SK-N-SH treated with all-trans-retinoic acid at 6 μM for 48 hours (cell line): ENCODE measurements around the gene GNPAT.

ENCODE experiments used
- ATAC-seq: fragments of 200-7000 bp; cut with Tn5 transposase; 3 replicates; pipeline ENCODE4 v1.9.1; 2020; ENCODE audit warnings: mild to moderate bottlenecking, moderate library complexity
- ARNTL ChIP-seq: fragments of 450-650 bp; formaldehyde crosslinking; IDR thresholded peaks from 2 replicates; pipeline ENCODE4 v1.5.0; 2020; ENCODE audit warnings: low read depth, mild to moderate bottlenecking, moderate library complexity, borderline replicate concordance
- BACH2 ChIP-seq: fragments of 250-450 bp; sonication (Bioruptor Pico); IDR thresholded peaks from 2 replicates; pipeline ENCODE4 v1.9.0; 2021; ENCODE audit warnings: mild to moderate bottlenecking, borderline replicate concordance
- CREB5 ChIP-seq: fragments of 250-450 bp; sonication (Bioruptor Pico); IDR thresholded peaks from 2 replicates; pipeline ENCODE4 v1.5.1; 2020; ENCODE audit warnings: low read depth, mild to moderate bottlenecking, moderate library complexity
- CSDC2 ChIP-seq: fragments of 250-450 bp; sonication (Bioruptor Pico); IDR thresholded peaks from 2 replicates; pipeline ENCODE4 v1.5.0; 2020; ENCODE audit warnings: mild to moderate bottlenecking, moderate library complexity
- CSRNP3 ChIP-seq: fragments of 250-450 bp; sonication (Bioruptor Pico); IDR thresholded peaks from 2 replicates; pipeline ENCODE4 v1.5.1; 2021; ENCODE audit warnings: mild to moderate bottlenecking, moderate library complexity
- ESRRG ChIP-seq: fragments of 250-450 bp; sonication (Bioruptor Pico); IDR thresholded peaks from 2 replicates; pipeline ENCODE4 v1.6.1; 2021; ENCODE audit warnings: mild to moderate bottlenecking
- GLIS3 ChIP-seq: fragments of 250-450 bp; sonication (Bioruptor Pico); IDR thresholded peaks from 2 replicates; pipeline ENCODE4 v1.5.0; 2020; ENCODE audit warnings: mild to moderate bottlenecking, moderate library complexity
- ISL1 ChIP-seq: fragments of 250-450 bp; sonication (Bioruptor Pico); IDR thresholded peaks from 2 replicates; pipeline ENCODE4 v2.1.2; 2022; ENCODE audit warnings: mild to moderate bottlenecking, moderate library complexity
- OSR1 ChIP-seq: fragments of 250-450 bp; sonication (Bioruptor Pico); IDR thresholded peaks from 2 replicates; pipeline ENCODE4 v1.8.0; 2022; ENCODE audit warnings: moderate library complexity, mild to moderate bottlenecking, inconsistent platforms
- PATZ1 ChIP-seq: fragments of 250-450 bp; sonication (Bioruptor Pico); IDR thresholded peaks from 2 replicates; pipeline ENCODE4 v1.8.0; 2020; ENCODE audit warnings: mild to moderate bottlenecking, moderate library complexity, borderline replicate concordance
- POU6F1 ChIP-seq: fragments of 250-450 bp; sonication (Bioruptor Pico); IDR thresholded peaks from 2 replicates; pipeline ENCODE4 v1.8.0; 2021; ENCODE audit warnings: low read depth, mild to moderate bottlenecking, moderate library complexity, borderline replicate concordance
- PPARA ChIP-seq: fragments of 250-450 bp; sonication (Bioruptor Pico); IDR thresholded peaks from 2 replicates; pipeline ENCODE4 v1.5.0; 2020; ENCODE audit warnings: mild to moderate bottlenecking, borderline replicate concordance
- RARB ChIP-seq: fragments of 250-450 bp; sonication (Bioruptor Pico); IDR thresholded peaks from 2 replicates; pipeline ENCODE4 v1.8.0; 2021; ENCODE audit warnings: mild to moderate bottlenecking, moderate library complexity
- SNAI2 ChIP-seq: fragments of 250-450 bp; sonication (Bioruptor Pico); IDR thresholded peaks from 2 replicates; pipeline ENCODE4 v1.5.0; 2020; ENCODE audit warnings: mild to moderate bottlenecking, moderate library complexity
- TCF4 ChIP-seq: fragments of 250-450 bp; sonication (Bioruptor Pico); IDR thresholded peaks from 2 replicates; pipeline ENCODE4 v1.8.0; 2021; ENCODE audit warnings: mild to moderate bottlenecking, moderate library complexity, borderline replicate concordance
- TOX ChIP-seq: fragments of 250-450 bp; sonication (Bioruptor Pico); IDR thresholded peaks from 2 replicates; pipeline ENCODE4 v1.8.0; 2021; ENCODE audit warnings: mild to moderate bottlenecking, moderate library complexity, borderline replicate concordance
- TSHZ2 ChIP-seq: fragments of 250-450 bp; sonication (Bioruptor Pico); IDR thresholded peaks from 2 replicates; pipeline ENCODE4 v1.5.0; 2020; ENCODE audit warnings: mild to moderate bottlenecking, moderate library complexity
- ZC3H10 ChIP-seq: fragments of 250-450 bp; sonication (Bioruptor Pico); IDR thresholded peaks from 2 replicates; pipeline ENCODE4 v1.5.1; 2021; ENCODE audit warnings: mild to moderate bottlenecking, moderate library complexity
- ZFP3 ChIP-seq: fragments of 250-450 bp; sonication (Bioruptor Pico); IDR thresholded peaks from 2 replicates; pipeline ENCODE4 v1.5.0; 2020; ENCODE audit warnings: mild to moderate bottlenecking, moderate library complexity
- ZNF565 ChIP-seq: fragments of 450-650 bp; formaldehyde crosslinking; conservative IDR thresholded peaks from 2 replicates; pipeline ENCODE4 v1.5.0; 2020; ENCODE audit warnings: low read depth, mild to moderate bottlenecking, moderate library complexity
- ZNF70 ChIP-seq: fragments of 450-650 bp; formaldehyde crosslinking; IDR thresholded peaks from 2 replicates; pipeline ENCODE4 v1.5.0; 2020; ENCODE audit warnings: mild to moderate bottlenecking, moderate library complexity
- ZNF8 ChIP-seq: fragments of 450-650 bp; formaldehyde crosslinking; IDR thresholded peaks from 2 replicates; pipeline ENCODE4 v1.5.0; 2020; ENCODE audit warnings: mild to moderate bottlenecking, moderate library complexity

GNPAT gene

GRCh38 chr1:231235526-231236207 is 5.3 kb upstream of the GNPAT start:
- TF ChIP-seq GLIS3, result no peak
- no peak for TF ChIP-seq PPARA (CRISPR knock-in tag)
- no peak for TF ChIP-seq RARB (CRISPR knock-in tag)
- no peak for TF ChIP-seq TCF4 (CRISPR knock-in tag)
- no peak for TF ChIP-seq SNAI2 (CRISPR knock-in tag)
- no peak for TF ChIP-seq OSR1 (CRISPR knock-in tag)
- TF ChIP-seq ISL1 (CRISPR knock-in tag), result no peak
- no peak for TF ChIP-seq PATZ1 (CRISPR knock-in tag)
- no peak for TF ChIP-seq ZFP3 (CRISPR knock-in tag)
- TF ChIP-seq ZNF565 (CRISPR knock-in tag), result no peak
- TF ChIP-seq ARNTL, result no peak
- no peak for TF ChIP-seq POU6F1 (CRISPR knock-in tag)
- TF ChIP-seq ZNF8, result no peak
- no peak for TF ChIP-seq CSRNP3
- TF ChIP-seq BACH2 (CRISPR knock-in tag), result no peak
- TF ChIP-seq ZC3H10 (CRISPR knock-in tag), result no peak
- no peak for ATAC-seq

- TF ChIP-seq ZNF70 (CRISPR knock-in tag), result no peak
- no peak for TF ChIP-seq GLIS3
- no peak for TF ChIP-seq PATZ1 (CRISPR knock-in tag)
- no peak for TF ChIP-seq ARNTL
- TF ChIP-seq OSR1 (CRISPR knock-in tag), result no peak
- no peak for TF ChIP-seq CSDC2
- TF ChIP-seq CSRNP3, result no peak
- no peak for TF ChIP-seq ZNF565 (CRISPR knock-in tag)
- no peak for TF ChIP-seq ESRRG (CRISPR knock-in tag)
- TF ChIP-seq ISL1 (CRISPR knock-in tag), result no peak
- TF ChIP-seq PPARA (CRISPR knock-in tag), result no peak
- no peak for TF ChIP-seq ZC3H10 (CRISPR knock-in tag)
- no peak for TF ChIP-seq CREB5 (CRISPR knock-in tag)
- no peak for TF ChIP-seq TSHZ2 (CRISPR knock-in tag)
- TF ChIP-seq TOX, result no peak
- no peak for TF ChIP-seq ZNF8
- no peak for ATAC-seq
These were observed 4.8 kb upstream of the GNPAT start for GRCh38 chr1:231236208-231236591.
